Measurements from ENCODE around the gene CTNNB1.

- TF ChIP-seq MAFK (IDR thresholded peaks at IDR 0.05; ENCODE audit: low read depth, low read length) = no peak
- no peak for TF ChIP-seq E2F6 (IDR thresholded peaks at IDR 0.05)
- no peak for TF ChIP-seq CTCF (IDR thresholded peaks at IDR 0.05; ENCODE audit: control extremely low read depth in 1 of 3, insufficient read depth in 1 of 3, low read depth in 1 of 3, low read length in 3 of 3)
- TF ChIP-seq POLR2A (IDR thresholded peaks at IDR 0.05; ENCODE audit: control extremely low read depth in 1 of 2, low read depth in 2 of 2, low read length in 2 of 2) = no peak
- no peak for TF ChIP-seq GABPA (IDR thresholded peaks at IDR 0.05; ENCODE audit: borderline replicate concordance, insufficient read depth, low read length)
- no peak for TF ChIP-seq TAF7 (optimal IDR thresholded peaks at IDR 0.05; ENCODE audit: borderline replicate concordance, low read depth, low read length)
Observed at GRCh38 chr3:41155834-41156233, 43.5 kb upstream of the CTNNB1 start.

All from H1 (cell line).